Measurements from ENCODE around the gene MAPK6. TPM values are rescaled to one million over a fixed set of nuclear protein-coding genes. Genes with fewer than 3 reads are reported as not detected.

Gene MAPK6
- total RNA-seq, 4 donors from 2014 or later = 14.1 to 34.6 (median 22.3) TPM

- TF ChIP-seq CTCF (IDR thresholded peaks at IDR 0.05; ENCODE audit: low read depth) = no peak
These were observed 37.0 kb downstream of the MAPK6 start for GRCh38 chr15:52056001-52056400.

- no peak for TF ChIP-seq CTCF (IDR thresholded peaks at IDR 0.05; ENCODE audit: low read depth)
These were observed 37.5 kb downstream of the MAPK6 start for GRCh38 chr15:52056496-52056895.

GRCh38 chr15:52057996-52058395 lies 39.0 kb downstream of the MAPK6 start:
- TF ChIP-seq CTCF (IDR thresholded peaks at IDR 0.05; ENCODE audit: low read depth) = no peak

GRCh38 chr15:52060501-52060900 lies 41.5 kb downstream of the MAPK6 start:
- no peak for TF ChIP-seq CTCF (IDR thresholded peaks at IDR 0.05; ENCODE audit: low read depth)

GRCh38 chr15:52066842-52067544 lies 48.0 kb downstream of the MAPK6 start:
- no peak for TF ChIP-seq CTCF (IDR thresholded peaks at IDR 0.05; ENCODE audit: low read depth)

- TF ChIP-seq CTCF (IDR thresholded peaks at IDR 0.05; ENCODE audit: low read depth) = no peak
These were observed 48.5 kb downstream of the MAPK6 start for GRCh38 chr15:52067545-52067926.

- TF ChIP-seq CTCF (IDR thresholded peaks at IDR 0.05; ENCODE audit: low read depth) = no peak
These were observed 49.1 kb downstream of the MAPK6 start for GRCh38 chr15:52068004-52068615.

Data from subcutaneous adipose tissue (tissue), 4 donors.